ENCODE results near the gene TTC7B. TPM values are rescaled to one million over a fixed set of nuclear protein-coding genes. Genes with fewer than 3 reads are reported as not detected.

Gene TTC7B
- total and polyA plus RNA-seq, 2 donors (not counting 1 experiment from before 2014, with no cell fraction given) = 0.36 to 3.2 TPM

GRCh38 chr14:90587252-90587910 is 228.8 kb downstream of the TTC7B start:
- ChIA-PET CTCF (no interaction called here), POLR2A (no interaction called here)
- H3K4me3 ChIP-seq (ENCODE audit: control extremely low read depth in 1 of 5, extremely low read depth in 1 of 5, insufficient read depth in 1 of 5, low read depth in 2 of 5, low read length in 4 of 5) = no peak overlapping the region
- Mint-ChIP-seq H3K27me3 (no peaks in the 10 kb centered on the region), H3K4me3 (no peak overlapping the region), H3K4me1 (no peaks in the 10 kb centered on the region), H3K27ac (no peak overlapping the region), H3K9me3 (ENCODE audit: insufficient read depth) (no peaks in the 10 kb centered on the region)
- no peak overlapping the region for H3K4me2 ChIP-seq (replicated peaks; ENCODE audit: low read depth, low read length, poor library complexity, severe bottlenecking)
- no peak overlapping the region for H3K27ac ChIP-seq (ENCODE audit: low read length in 2 of 2)
- no peaks in the 10 kb centered on the region for H3K9me3 ChIP-seq (ENCODE audit: control extremely low read depth in 1 of 3, control insufficient read depth in 2 of 3, insufficient read depth in 1 of 3, low read length in 2 of 3)
- WGBS (ENCODE audit: insufficient coverage) = 90% methylated on average over 3 of the region's 6 CpGs
- intact Hi-C loops (cut with micrococcal nuclease) = no loop called here
- H3K9ac ChIP-seq (ENCODE audit: low read length) = no peak overlapping the region
- TF ChIP-seq EZH2 (IDR thresholded peaks at IDR 0.05; ENCODE audit: borderline replicate concordance, insufficient read depth, low read depth, low read length, poor library complexity, severe bottlenecking) = no peak
- no peak for TF ChIP-seq CTCF (IDR thresholded peaks at IDR 0.05)
- H3K36me3 ChIP-seq (replicated peaks in 1 of 2; ENCODE audit: control extremely low read depth in 1 of 2, control insufficient read depth in 1 of 2, extremely low read depth in 1 of 2, insufficient read depth in 2 of 2, low read length in 1 of 2) = no peaks in the 10 kb centered on the region
- no peaks in the 10 kb centered on the region for H3K79me2 ChIP-seq (ENCODE audit: control insufficient read depth, insufficient read depth, low read length)
- ATAC-seq (ENCODE audit: low read depth) (no peak), DNase-seq (no peak)
- H2AFZ ChIP-seq (ENCODE audit: insufficient read depth, low read depth, low read length, poor library complexity, severe bottlenecking) = no peak overlapping the region
- no peaks in the 10 kb centered on the region for H4K20me1 ChIP-seq (ENCODE audit: control insufficient read depth, insufficient read depth, low read length, poor library complexity, severe bottlenecking)
- H3K27me3 ChIP-seq (replicated peaks in 1 of 4; ENCODE audit: control extremely low read depth in 1 of 4, control insufficient read depth in 3 of 4, insufficient read depth in 4 of 4, low read length in 3 of 4) = no peaks in the 10 kb centered on the region
- no peaks in the 10 kb centered on the region for H3K4me1 ChIP-seq (ENCODE audit: control insufficient read depth in 2 of 2, insufficient read depth in 2 of 2, low read length in 2 of 2)

- Histone ChIP-seq H3K4me3 (ENCODE audit: control extremely low read depth in 1 of 5, extremely low read depth in 1 of 5, insufficient read depth in 1 of 5, low read depth in 2 of 5, low read length in 4 of 5) (no peak overlapping the region), H3K4me2 (replicated peaks; ENCODE audit: low read depth, low read length, poor library complexity, severe bottlenecking) (no peak overlapping the region), H3K4me1 (ENCODE audit: control insufficient read depth in 2 of 2, insufficient read depth in 2 of 2, low read length in 2 of 2) (no peaks in the 10 kb centered on the region), H3K9me3 (ENCODE audit: control extremely low read depth in 1 of 3, control insufficient read depth in 2 of 3, insufficient read depth in 1 of 3, low read length in 2 of 3) (no peaks in the 10 kb centered on the region), H3K9ac (ENCODE audit: low read length) (no peak overlapping the region), H2AFZ (ENCODE audit: insufficient read depth, low read depth, low read length, poor library complexity, severe bottlenecking) (no peak overlapping the region), H3K27ac (ENCODE audit: low read length in 2 of 2) (no peak overlapping the region), H4K20me1 (ENCODE audit: control insufficient read depth, insufficient read depth, low read length, poor library complexity, severe bottlenecking) (no peaks in the 10 kb centered on the region), H3K79me2 (ENCODE audit: control insufficient read depth, insufficient read depth, low read length) (no peaks in the 10 kb centered on the region), H3K36me3 (replicated peaks in 1 of 2; ENCODE audit: control extremely low read depth in 1 of 2, control insufficient read depth in 1 of 2, extremely low read depth in 1 of 2, insufficient read depth in 2 of 2, low read length in 1 of 2) (no peaks in the 10 kb centered on the region), H3K27me3 (replicated peaks in 1 of 4; ENCODE audit: control extremely low read depth in 1 of 4, control insufficient read depth in 3 of 4, insufficient read depth in 4 of 4, low read length in 3 of 4) (no peaks in the 10 kb centered on the region)
- no peak for ATAC-seq (ENCODE audit: low read depth)
- POLR2A ChIA-PET = no interaction called here
- WGBS (ENCODE audit: insufficient coverage) = 90% methylated on average over 7 of the region's 8 CpGs
- Mint-ChIP-seq H3K27ac (no peak overlapping the region), H3K9me3 (ENCODE audit: insufficient read depth) (no peaks in the 10 kb centered on the region), H3K27me3 (no peaks in the 10 kb centered on the region), H3K4me3 (no peak overlapping the region), H3K4me1 (no peaks in the 10 kb centered on the region)
- TF ChIP-seq CTCF (IDR thresholded peaks at IDR 0.05) (no peak), EZH2 (IDR thresholded peaks at IDR 0.05; ENCODE audit: borderline replicate concordance, insufficient read depth, low read depth, low read length, poor library complexity, severe bottlenecking) (no peak)
- CTCF ChIA-PET = no interaction called here
- no peak for DNase-seq
- intact Hi-C loops (cut with micrococcal nuclease) = no loop called here
Measured at GRCh38 chr14:90585106-90585505, 231.1 kb downstream of the TTC7B start.
